Activated CD4-positive, alpha-beta T cell treated with anti-CD3 and anti-CD28 coated beads for 4 hours (primary cell): ENCODE measurements around the gene CAPN8.

Source experiments
- DNase-seq, 2 donors: peaks; one replicate each; pipeline ENCODE4 v3.0.0-alpha.2; 2020

The CAPN8 gene

GRCh38 chr1:223616586-223616985 is 48.9 kb downstream of the CAPN8 start:
- DNase-seq: no peak

GRCh38 chr1:223611936-223612335 is 53.6 kb downstream of the CAPN8 start:
- no peak for DNase-seq

GRCh38 chr1:223609977-223610376 is 55.5 kb downstream of the CAPN8 start:
- no peak for DNase-seq

GRCh38 chr1:223609066-223609465 is 56.4 kb downstream of the CAPN8 start:
- DNase-seq: no peak

- no peak for DNase-seq
These were observed 107.0 kb downstream of the CAPN8 start for GRCh38 chr1:223558512-223558911.

- no peak for DNase-seq
These were observed 108.4 kb downstream of the CAPN8 start for GRCh38 chr1:223557130-223557475.

GRCh38 chr1:223556414-223557129 is 108.9 kb downstream of the CAPN8 start:
- DNase-seq: no peak

- DNase-seq: no peak
These were observed 111.5 kb downstream of the CAPN8 start for GRCh38 chr1:223553957-223554356.

- no peak for DNase-seq
These were observed 113.9 kb downstream of the CAPN8 start for GRCh38 chr1:223551610-223552009.

- DNase-seq: no peak
These were observed 115.8 kb downstream of the CAPN8 start for GRCh38 chr1:223549740-223550139.

- DNase-seq: no peak
These were observed 118.0 kb downstream of the CAPN8 start for GRCh38 chr1:223547316-223548114.

- no peak for DNase-seq
These were observed 120.2 kb downstream of the CAPN8 start for GRCh38 chr1:223545343-223545742.

- no peak for DNase-seq
These were observed 121.9 kb downstream of the CAPN8 start for GRCh38 chr1:223543560-223543959.

GRCh38 chr1:223542831-223543230 is 122.7 kb downstream of the CAPN8 start:
- DNase-seq: no peak

- no peak for DNase-seq
These were observed 124.9 kb downstream of the CAPN8 start for GRCh38 chr1:223540485-223541106.

GRCh38 chr1:223539750-223540149 is 125.8 kb downstream of the CAPN8 start:
- DNase-seq: no peak

GRCh38 chr1:223538981-223539380 is 126.5 kb downstream of the CAPN8 start:
- DNase-seq: no peak

GRCh38 chr1:223535319-223535718 is 130.2 kb downstream of the CAPN8 start:
- no peak for DNase-seq

GRCh38 chr1:223534677-223535076 is 130.8 kb downstream of the CAPN8 start:
- no peak for DNase-seq

- DNase-seq: no peak
These were observed 131.8 kb downstream of the CAPN8 start for GRCh38 chr1:223533708-223534107.

GRCh38 chr1:223531742-223532341 is 133.7 kb downstream of the CAPN8 start:
- peak; percentile 18 to 23 for DNase-seq

GRCh38 chr1:223525957-223526356 is 139.5 kb downstream of the CAPN8 start:
- no peak for DNase-seq

- DNase-seq: no peak
These were observed 140.0 kb downstream of the CAPN8 start for GRCh38 chr1:223525546-223525945.
